ENCODE results near the gene MRPL32. TPM values are rescaled to one million over a fixed set of nuclear protein-coding genes. Genes with fewer than 3 reads are reported as not detected.

The MRPL32 gene
- total and polyA plus RNA-seq, 9 donors = 38.8 to 75.0 (median 49.0) TPM

GRCh38 chr7:42984137-42984536 lies 52.0 kb downstream of the MRPL32 start:
- no peaks in the 10 kb centered on the region for H3K27me3 ChIP-seq
- intact Hi-C loops (cut with DNase I) = no loop called here
- no peaks in the 10 kb centered on the region for H3K4me1 ChIP-seq (ENCODE audit: insufficient read depth)
- H3K27ac ChIP-seq = no peak overlapping the region
- DNase-seq = no peak
- H3K4me3 ChIP-seq = no peak overlapping the region
- no peaks in the 10 kb centered on the region for H3K9me3 ChIP-seq
- 89 to 97% (median 95%) methylated on average over 1 of the region's 1 CpG for WGBS, 3 donors
- TF ChIP-seq CTCF (IDR thresholded peaks at IDR 0.05) (no peak), EP300 (IDR thresholded peaks at IDR 0.05) (no peak), POLR2A (IDR thresholded peaks at IDR 0.05) (no peak)
- no peaks in the 10 kb centered on the region for H3K36me3 ChIP-seq

- Histone ChIP-seq H3K4me3 (no peak overlapping the region), H3K36me3 (no peaks in the 10 kb centered on the region), H3K4me1 (ENCODE audit: insufficient read depth) (no peaks in the 10 kb centered on the region), H3K27me3 (no peaks in the 10 kb centered on the region), H3K27ac (no peak overlapping the region), H3K9me3 (no peaks in the 10 kb centered on the region)
- intact Hi-C loops (cut with DNase I) = no loop called here
- WGBS, 3 donors = 92 to 95% (median 95%) methylated on average over 6 of the region's 6 CpGs
- TF ChIP-seq CTCF (IDR thresholded peaks at IDR 0.05) (no peak), POLR2A (IDR thresholded peaks at IDR 0.05) (no peak), EP300 (IDR thresholded peaks at IDR 0.05) (no peak)
- DNase-seq = no peak
Observed at GRCh38 chr7:42986213-42986612, 54.0 kb downstream of the MRPL32 start.

- H3K4me3 ChIP-seq = no peak overlapping the region
Observed at GRCh38 chr7:42986781-42987248, 54.6 kb downstream of the MRPL32 start.

More at GRCh38 chr7:42986781-42987248, 54.6 kb downstream of the MRPL32 start:
- H3K9me3 ChIP-seq = no peaks in the 10 kb centered on the region
- TF ChIP-seq POLR2A (IDR thresholded peaks at IDR 0.05) (no peak), EP300 (IDR thresholded peaks at IDR 0.05) (no peak), CTCF (IDR thresholded peaks at IDR 0.05) (no peak)
- no peaks in the 10 kb centered on the region for H3K27me3 ChIP-seq
- no peak for DNase-seq
- H3K27ac ChIP-seq = no peak overlapping the region
- WGBS, 3 donors = 79 to 98% (median 82%) methylated on average over 1 of the region's 1 CpG
- intact Hi-C loops (cut with DNase I) = no loop called here
- no peaks in the 10 kb centered on the region for H3K4me1 ChIP-seq (ENCODE audit: insufficient read depth)
- no peaks in the 10 kb centered on the region for H3K36me3 ChIP-seq

Other genes with a start within 250 kb of the MRPL32 start
- 10 to 100 TPM in 1 of 7 donors, 1 to 10 TPM in 6; 5.9 to 11.2 (median 7.9) TPM for gene C7orf25, start 20.3 kb upstream of the MRPL32 start, total RNA-seq
- gene C7orf25, start 20.3 kb upstream of the MRPL32 start, polyA plus RNA-seq = 1 to 10 TPM; 2.4 to 6.2 TPM
- 10 to 100 TPM; 43.6 to 76.3 (median 53.7) TPM for gene PSMA2, start 202 bp upstream of the MRPL32 start, total RNA-seq
- 10 to 100 TPM; 47.2 to 79.0 TPM for gene PSMA2, start 202 bp upstream of the MRPL32 start, polyA plus RNA-seq
- gene HECW1, start 180.3 kb downstream of the MRPL32 start, total RNA-seq = 1 to 10 TPM in 5 of 7 donors, under 1 TPM in 1, not detected in 1; 0.31 to 6.4 (median 2.0) TPM
- under 1 TPM; 0.39 to 0.47 TPM for gene HECW1, start 180.3 kb downstream of the MRPL32 start, polyA plus RNA-seq

All from ovary (tissue), 9 donors.